Right lobe of liver (tissue), 4 donors: ENCODE measurements around the gene ACTG2.

Source experiments
- POLR2A ChIP-seq: fragments of 450-650 bp; IDR thresholded peaks from one replicate; pipeline ENCODE4 v1.6.1; 2017; ENCODE audit warnings: antibody characterized with exemption, mild to moderate bottlenecking
- TF ChIP-seq, protein P1 (sequence below), 4 donors: fragments of 200-600 bp in 3 of 4; fragments of 450-650 bp in 1 of 4; IDR thresholded peaks; one replicate each; pipeline versions ENCODE4 v1.5.1 to v1.8.0; 2016 to 2022; ENCODE audit warnings: antibody characterized with exemption in 4 of 4, mild to moderate bottlenecking in 2 of 4
- donor health status: DM: no; HTN: no; CAD: no.
- donor health status: DM: no; HTN: no; CAD: no.
- donor health status: DM: no; HTN: yes; CAD: no.

DNA sequence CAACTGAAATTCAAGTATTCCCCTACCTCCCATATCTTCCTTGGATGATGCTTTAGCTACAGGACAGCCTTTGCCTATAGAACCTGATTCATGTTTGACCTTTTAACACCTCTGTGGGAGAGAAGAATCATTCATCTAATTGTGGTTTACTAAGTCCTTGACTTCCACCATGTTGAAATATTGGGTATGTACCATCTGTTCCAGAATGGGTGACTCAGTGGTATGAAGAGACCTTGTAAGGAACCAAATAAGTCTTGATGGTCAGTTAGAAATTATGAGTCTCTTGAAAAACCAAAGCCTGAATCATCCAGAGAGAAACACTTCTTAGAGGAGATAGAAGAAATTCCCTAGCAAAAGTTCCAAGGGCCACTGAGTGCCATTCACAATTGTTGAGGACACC lies 36.6 kb upstream of the ACTG2 start:
- TF ChIP-seq, protein P1, sequence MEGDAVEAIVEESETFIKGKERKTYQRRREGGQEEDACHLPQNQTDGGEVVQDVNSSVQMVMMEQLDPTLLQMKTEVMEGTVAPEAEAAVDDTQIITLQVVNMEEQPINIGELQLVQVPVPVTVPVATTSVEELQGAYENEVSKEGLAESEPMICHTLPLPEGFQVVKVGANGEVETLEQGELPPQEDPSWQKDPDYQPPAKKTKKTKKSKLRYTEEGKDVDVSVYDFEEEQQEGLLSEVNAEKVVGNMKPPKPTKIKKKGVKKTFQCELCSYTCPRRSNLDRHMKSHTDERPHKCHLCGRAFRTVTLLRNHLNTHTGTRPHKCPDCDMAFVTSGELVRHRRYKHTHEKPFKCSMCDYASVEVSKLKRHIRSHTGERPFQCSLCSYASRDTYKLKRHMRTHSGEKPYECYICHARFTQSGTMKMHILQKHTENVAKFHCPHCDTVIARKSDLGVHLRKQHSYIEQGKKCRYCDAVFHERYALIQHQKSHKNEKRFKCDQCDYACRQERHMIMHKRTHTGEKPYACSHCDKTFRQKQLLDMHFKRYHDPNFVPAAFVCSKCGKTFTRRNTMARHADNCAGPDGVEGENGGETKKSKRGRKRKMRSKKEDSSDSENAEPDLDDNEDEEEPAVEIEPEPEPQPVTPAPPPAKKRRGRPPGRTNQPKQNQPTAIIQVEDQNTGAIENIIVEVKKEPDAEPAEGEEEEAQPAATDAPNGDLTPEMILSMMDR (IDR thresholded peaks at IDR 0.05) = no peak
- no peak for TF ChIP-seq POLR2A
